Stimulated activated CD8-positive, alpha-beta memory T cell treated with anti-CD3 and anti-CD28 coated beads, Interleukin-4, amount 100 ng/mL, for 48 hours (primary cell): ENCODE measurements around the gene PLCE1.
"Not testable (repeated sequence)": the region's sequence is repeated elsewhere in the genome, so short reads cannot be mapped to it uniquely, and the experiment has no call there.

Experiments
- DNase-seq: peaks from one replicate; pipeline ENCODE4 v3.0.0-alpha.2; 2020

PLCE1 gene

GRCh38 chr10:93993782-93994437 lies at the start of gene PLCE1:
TSS of gene PLCE1 (plus strand) at chr10:93993931. CDS start at chr10:94031047, 37,116 bp downstream.
- DNase-seq: peak; percentile 25

GRCh38 chr10:93945819-93946218 lies 47.9 kb upstream of the PLCE1 start:
- no peak for DNase-seq

- no peak for DNase-seq
Observed at GRCh38 chr10:93947055-93947454, 46.7 kb upstream of the PLCE1 start.

GRCh38 chr10:93947524-93947923 lies 46.2 kb upstream of the PLCE1 start:
- no peak for DNase-seq

- DNase-seq: no peak
Observed at GRCh38 chr10:93951905-93952304, 41.8 kb upstream of the PLCE1 start.

- DNase-seq: no peak
Observed at GRCh38 chr10:93954299-93954698, 39.4 kb upstream of the PLCE1 start.

GRCh38 chr10:93954726-93955363 lies 38.9 kb upstream of the PLCE1 start:
- no peak for DNase-seq

- no peak for DNase-seq
Observed at GRCh38 chr10:93958834-93959233, 34.9 kb upstream of the PLCE1 start.

- DNase-seq: not testable (repeated sequence)
Observed at GRCh38 chr10:93960988-93961387, 32.7 kb upstream of the PLCE1 start.

GRCh38 chr10:93962973-93963372 lies 30.8 kb upstream of the PLCE1 start:
- no peak for DNase-seq

GRCh38 chr10:93963434-93963833 lies 30.3 kb upstream of the PLCE1 start:
- DNase-seq: no peak

- DNase-seq: no peak
Observed at GRCh38 chr10:93965911-93966310, 27.8 kb upstream of the PLCE1 start.

GRCh38 chr10:93967756-93968155 lies 26.0 kb upstream of the PLCE1 start:
- no peak for DNase-seq

- DNase-seq: no peak
Observed at GRCh38 chr10:93968540-93968945, 25.2 kb upstream of the PLCE1 start.

GRCh38 chr10:93970433-93971010 lies 23.2 kb upstream of the PLCE1 start:
- not testable (repeated sequence) for DNase-seq

- DNase-seq: no peak
Observed at GRCh38 chr10:93973748-93974445, 19.8 kb upstream of the PLCE1 start.

GRCh38 chr10:93977442-93977841 lies 16.3 kb upstream of the PLCE1 start:
- DNase-seq: no peak

- no peak for DNase-seq
Observed at GRCh38 chr10:93980486-93980885, 13.2 kb upstream of the PLCE1 start.

- DNase-seq: no peak
Observed at GRCh38 chr10:93991114-93991513, 2.6 kb upstream of the PLCE1 start.

GRCh38 chr10:93991596-93992284 lies 2.0 kb upstream of the PLCE1 start:
- DNase-seq: no peak

GRCh38 chr10:93992400-93993030 lies 1.2 kb upstream of the PLCE1 start:
- DNase-seq: no peak

GRCh38 chr10:93993414-93993781 lies 333 bp upstream of the PLCE1 start:
- DNase-seq: no peak

GRCh38 chr10:93994438-93994801 lies 689 bp downstream of the PLCE1 start:
- DNase-seq: no peak
